ENCODE data around the gene OR51M1. TPM values are rescaled to one million over a fixed set of nuclear protein-coding genes. Genes with fewer than 3 reads are reported as not detected.

OR51M1 gene, protein sequence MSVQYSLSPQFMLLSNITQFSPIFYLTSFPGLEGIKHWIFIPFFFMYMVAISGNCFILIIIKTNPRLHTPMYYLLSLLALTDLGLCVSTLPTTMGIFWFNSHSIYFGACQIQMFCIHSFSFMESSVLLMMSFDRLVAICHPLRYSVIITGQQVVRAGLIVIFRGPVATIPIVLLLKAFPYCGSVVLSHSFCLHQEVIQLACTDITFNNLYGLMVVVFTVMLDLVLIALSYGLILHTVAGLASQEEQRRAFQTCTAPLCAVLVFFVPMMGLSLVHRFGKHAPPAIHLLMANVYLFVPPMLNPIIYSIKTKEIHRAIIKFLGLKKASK
- not detected in 2 replicates for total RNA-seq

DNA sequence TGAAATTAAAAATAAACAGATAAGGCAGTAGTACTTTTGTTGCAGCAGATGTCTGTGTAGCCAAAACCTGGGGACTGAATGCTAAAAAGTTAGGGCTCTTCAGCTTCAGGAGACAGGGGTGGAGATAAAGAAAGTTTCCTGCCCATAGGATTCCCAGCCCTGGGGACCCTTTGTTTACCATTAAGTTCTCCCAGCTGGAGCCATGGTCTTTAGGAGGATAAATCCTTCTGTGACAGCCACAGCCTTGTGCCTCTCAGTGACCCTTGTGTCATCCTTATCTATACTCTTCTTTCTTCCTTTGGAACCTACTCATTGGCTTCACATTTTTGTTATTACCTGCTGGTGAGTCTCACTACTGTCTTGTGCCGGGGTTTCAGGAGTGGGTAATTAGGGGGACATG is at the start of gene OR51M1:
OR51M1 (plus strand) TSS at position 237 of the 400 bp plus-strand sequence. CDS start 5,587 bp downstream, outside the sequence.

DNA sequence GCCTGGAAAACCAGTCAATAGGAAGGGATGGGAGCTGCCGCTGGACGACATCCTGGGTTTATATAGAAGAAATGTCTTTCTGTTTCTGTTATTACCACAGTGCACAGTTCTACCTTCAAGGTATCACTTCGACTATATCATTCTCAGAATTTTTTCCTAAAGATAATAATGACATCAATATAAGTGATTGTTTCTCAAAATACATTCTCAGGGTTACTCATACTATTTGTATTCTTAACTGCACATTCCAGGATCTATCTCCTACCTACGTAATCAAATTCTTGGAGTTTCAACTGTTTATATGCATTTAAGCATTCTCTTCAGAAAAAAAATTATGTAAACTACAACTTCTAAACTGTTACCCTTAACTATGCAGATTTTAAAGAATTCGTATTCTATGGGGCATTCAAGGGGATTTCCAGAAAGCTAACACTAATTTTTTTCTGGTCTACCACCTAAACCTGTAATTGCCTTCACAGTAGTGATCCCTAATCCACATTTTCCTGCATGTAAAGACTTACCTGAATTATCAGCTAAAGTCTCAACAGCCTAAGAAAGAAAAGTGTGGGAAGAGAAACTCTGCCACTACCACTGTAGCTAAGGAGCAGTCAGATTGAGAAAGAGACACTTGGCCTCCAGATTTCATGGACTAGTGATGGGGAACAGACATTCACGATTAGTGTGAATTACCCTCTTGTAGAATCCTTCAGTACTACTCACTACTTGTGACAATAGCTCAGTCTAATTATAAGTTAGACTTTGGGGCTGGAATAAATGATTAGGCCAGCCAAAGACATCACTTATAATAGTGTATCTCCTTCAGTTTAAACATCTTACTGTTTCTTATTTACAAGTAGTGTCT is 39.9 kb upstream of the OR51M1 start, which contains the start of gene OR51B5:
OR51B5 (minus strand) TSS at position 51 of the 862 bp plus-strand sequence; CDS start at position 51, 0 bp downstream.

GRCh38 chr11:5351208-5351607 is 32.4 kb upstream of the OR51M1 start, which contains the start of gene OR51B6:
Gene OR51B6 (plus strand): TSS chr11:5351508. CDS start chr11:5351508, 0 bp downstream.

GRCh38 chr11:5421811-5422210 is 38.2 kb downstream of the OR51M1 start, which contains the start of gene OR51Q1:
Gene OR51Q1 (plus strand): TSS chr11:5422111. CDS start chr11:5422201, 90 bp downstream.

DNA sequence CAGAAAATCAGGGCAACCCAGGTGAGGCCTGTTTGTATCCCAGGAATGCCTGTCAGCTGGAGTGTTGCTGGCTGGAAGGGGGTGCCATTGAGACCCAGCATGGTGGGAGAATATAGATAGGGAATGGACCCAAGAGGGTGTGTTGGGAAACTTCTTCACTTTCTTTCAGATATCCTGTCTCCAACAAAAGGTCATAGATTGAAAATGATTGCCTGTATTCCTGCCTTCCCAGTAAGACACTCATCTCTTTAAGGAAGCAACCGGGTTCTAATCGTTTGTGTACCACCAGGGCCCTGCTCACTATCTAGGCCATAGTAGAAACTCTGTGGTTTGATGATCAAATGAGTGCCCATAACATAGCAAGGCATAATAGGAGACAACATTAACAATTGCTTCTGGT is 57.8 kb downstream of the OR51M1 start, which contains the start of gene OR51I1:
OR51I1 (minus strand) TSS at position 101 of the 400 bp plus-strand sequence; CDS start at position 101, 0 bp downstream.

Other genes with a start within 250 kb of the OR51M1 start
- gene OR52A5, start 245.5 kb upstream of the OR51M1 start, total RNA-seq: not detected in 2 replicates
- not detected in 2 replicates for gene OR52A1, start 229.1 kb upstream of the OR51M1 start, total RNA-seq
- not detected in 2 replicates for gene OR51V1, start 183.1 kb upstream of the OR51M1 start, total RNA-seq
- not detected in 2 replicates for gene HBB, start 156.7 kb upstream of the OR51M1 start, total RNA-seq
- not detected in 2 replicates for gene HBD, start 149.3 kb upstream of the OR51M1 start, total RNA-seq
- gene HBG1, start 134.0 kb upstream of the OR51M1 start, total RNA-seq: not detected in 2 replicates
- not detected in 2 replicates for gene HBG2, start 129.0 kb upstream of the OR51M1 start, total RNA-seq
- 0.14 TPM in 1 of 2 replicates, not detected in the other for gene HBE1, start 113.9 kb upstream of the OR51M1 start, total RNA-seq
- not detected in 2 replicates for gene OR51B4, start 81.9 kb upstream of the OR51M1 start, total RNA-seq
- gene OR51B2, start 59.5 kb upstream of the OR51M1 start, total RNA-seq: 0.18 TPM in 1 of 2 replicates, not detected in the other
- 0.18 and 0.28 TPM in 2 replicates for gene OR51B5, start 40.3 kb upstream of the OR51M1 start, total RNA-seq
- gene OR51B6, start 32.3 kb upstream of the OR51M1 start, total RNA-seq: not detected in 2 replicates
- not detected in 2 replicates for gene OR51Q1, start 38.3 kb downstream of the OR51M1 start, total RNA-seq
- 0.28 TPM in 1 of 2 replicates, not detected in the other for gene OR51I1, start 57.7 kb downstream of the OR51M1 start, total RNA-seq
- not detected in 2 replicates for gene OR51I2, start 65.5 kb downstream of the OR51M1 start, total RNA-seq
- gene OR52D1, start 104.9 kb downstream of the OR51M1 start, total RNA-seq: not detected in 2 replicates
- under 0.01 and 0.14 TPM in 2 replicates for gene UBQLN3, start 126.1 kb downstream of the OR51M1 start, total RNA-seq
- gene UBQLNL, start 132.9 kb downstream of the OR51M1 start, total RNA-seq: 0.14 and 0.18 TPM in 2 replicates
- gene OR52H1, start 164.7 kb downstream of the OR51M1 start, total RNA-seq: 0.43 and 0.65 TPM in 2 replicates
- gene OR52B6, start 197.1 kb downstream of the OR51M1 start, total RNA-seq: not detected in 2 replicates
- gene TRIM6, start 212.8 kb downstream of the OR51M1 start, total RNA-seq: 3.0 and 4.6 TPM in 2 replicates
- gene TRIM34, start 241.2 kb downstream of the OR51M1 start, total RNA-seq: 8.7 and 11.4 TPM in 2 replicates

Data from smooth muscle cell of bladder (primary cell).